HEK293T (cell line): ENCODE results near the gene KRABD2.

Experiments used
- ELF4 ChIP-seq: fragments of 450-650 bp; IDR thresholded peaks from 2 replicates; pipeline ENCODE4 v1.6.1; 2017; ENCODE audit warnings: antibody characterized with exemption
- FOXK2 ChIP-seq: fragments of 450-650 bp; IDR thresholded peaks from 2 replicates; pipeline ENCODE4 v1.6.1; 2016; ENCODE audit warnings: mild to moderate bottlenecking
- NFRKB ChIP-seq: fragments of 450-650 bp; IDR thresholded peaks from 2 replicates; pipeline ENCODE4 v1.6.1; 2016; ENCODE audit warnings: mild to moderate bottlenecking, moderate library complexity
- SP1 ChIP-seq: fragments of 450-650 bp; IDR thresholded peaks from 2 replicates; pipeline ENCODE4 v1.6.1; 2017
- SUZ12 ChIP-seq: fragments of 450-650 bp; IDR thresholded peaks from 2 replicates; pipeline ENCODE4 v1.6.1; 2016; ENCODE audit warnings: mild to moderate bottlenecking

- TF ChIP-seq SP1 (no peak), NFRKB (no peak), FOXK2 (no peak), SUZ12 (no peak), ELF4 (no peak)
Measured at GRCh38 chr17:8421571-8421970, 45.1 kb upstream of the KRABD2 start.
